ENCODE data around the gene FOXI1.

The FOXI1 gene

DNA sequence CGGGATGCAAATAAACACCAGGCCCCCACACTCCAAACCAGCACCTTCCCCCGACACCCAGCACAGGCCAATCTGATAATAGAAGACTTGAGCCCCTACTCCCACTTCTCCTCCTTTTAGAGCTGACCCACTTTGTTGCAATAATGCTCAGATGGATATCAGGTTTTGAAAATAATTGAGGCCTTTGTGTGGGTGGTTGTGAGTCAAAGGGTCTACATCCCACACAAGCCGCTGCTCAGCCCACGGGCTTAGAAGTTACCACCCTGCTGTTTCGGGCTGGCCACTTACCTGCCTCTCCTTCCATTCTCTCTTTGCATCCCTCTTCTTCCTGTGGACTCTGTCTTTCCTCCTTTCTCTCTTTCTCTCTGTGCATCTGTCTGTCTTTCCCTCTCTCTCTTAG is 36.2 kb upstream of the FOXI1 start:
- no peak for DNase-seq (ENCODE audit: low read depth)
- no peak overlapping the region for H3K4me3 ChIP-seq (ENCODE audit: low read length)
- no peak for TF ChIP-seq CTCF (IDR thresholded peaks at IDR 0.05; ENCODE audit: insufficient read depth, low read depth, low read length, missing control alignments)

- peak; percentile 81 for TF ChIP-seq CTCF (IDR thresholded peaks at IDR 0.05; ENCODE audit: insufficient read depth, low read depth, low read length, missing control alignments)
- DNase-seq (ENCODE audit: low read depth): peak; percentile 42
- H3K4me3 ChIP-seq (ENCODE audit: low read length): no peak overlapping the region
Observed at GRCh38 chr5:170070556-170071412, 34.9 kb upstream of the FOXI1 start.

GRCh38 chr5:170071748-170072147 is 33.9 kb upstream of the FOXI1 start:
- no peak overlapping the region for H3K4me3 ChIP-seq (ENCODE audit: low read length)
- TF ChIP-seq CTCF (IDR thresholded peaks at IDR 0.05; ENCODE audit: insufficient read depth, low read depth, low read length, missing control alignments): no peak
- DNase-seq (ENCODE audit: low read depth): no peak

DNA sequence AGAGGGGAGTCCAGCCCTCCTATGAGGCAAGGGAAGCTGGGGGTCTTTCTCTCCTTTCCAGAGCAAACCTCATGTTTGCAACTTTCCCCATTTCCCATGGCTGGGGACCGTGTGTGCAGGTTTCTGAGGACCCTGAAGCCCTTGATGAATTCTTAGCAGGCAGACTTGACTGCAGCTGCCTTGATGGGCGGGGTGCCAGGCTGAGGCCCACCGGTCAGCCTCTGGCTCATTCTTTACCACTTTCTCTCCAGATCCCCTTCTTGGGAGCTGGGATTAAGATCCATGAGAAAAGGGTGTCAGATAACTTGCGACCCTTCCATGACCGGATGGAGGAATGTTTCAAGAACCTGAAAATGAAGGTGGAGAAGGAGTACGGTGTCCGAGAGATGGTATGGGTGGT is 30.0 kb upstream of the FOXI1 start:
- DNase-seq (ENCODE audit: low read depth): no peak
- H3K4me3 ChIP-seq (ENCODE audit: low read length): no peak overlapping the region
- TF ChIP-seq CTCF (IDR thresholded peaks at IDR 0.05; ENCODE audit: insufficient read depth, low read depth, low read length, missing control alignments): no peak

DNA sequence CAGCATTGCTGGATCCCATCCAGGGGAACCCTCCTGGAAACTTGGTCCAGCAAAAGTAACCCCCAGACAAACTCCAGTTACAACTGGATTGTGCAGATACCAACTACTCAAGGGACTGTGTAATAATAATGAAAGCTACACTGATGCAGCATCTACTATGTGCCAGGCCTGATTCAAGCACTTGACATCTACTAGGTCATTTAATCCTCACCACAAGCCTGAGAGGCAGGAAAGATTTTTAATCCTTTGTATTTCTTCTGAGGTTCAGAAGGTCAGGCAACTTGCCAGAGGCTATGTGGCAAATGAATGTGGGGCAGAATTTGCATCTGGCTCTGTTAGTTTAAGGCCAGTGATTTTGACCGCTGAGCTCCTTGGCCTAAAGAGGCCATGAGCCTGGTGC is 29.5 kb upstream of the FOXI1 start:
- no peak overlapping the region for H3K4me3 ChIP-seq (ENCODE audit: low read length)
- DNase-seq (ENCODE audit: low read depth): no peak
- TF ChIP-seq CTCF (IDR thresholded peaks at IDR 0.05; ENCODE audit: insufficient read depth, low read depth, low read length, missing control alignments): no peak

DNA sequence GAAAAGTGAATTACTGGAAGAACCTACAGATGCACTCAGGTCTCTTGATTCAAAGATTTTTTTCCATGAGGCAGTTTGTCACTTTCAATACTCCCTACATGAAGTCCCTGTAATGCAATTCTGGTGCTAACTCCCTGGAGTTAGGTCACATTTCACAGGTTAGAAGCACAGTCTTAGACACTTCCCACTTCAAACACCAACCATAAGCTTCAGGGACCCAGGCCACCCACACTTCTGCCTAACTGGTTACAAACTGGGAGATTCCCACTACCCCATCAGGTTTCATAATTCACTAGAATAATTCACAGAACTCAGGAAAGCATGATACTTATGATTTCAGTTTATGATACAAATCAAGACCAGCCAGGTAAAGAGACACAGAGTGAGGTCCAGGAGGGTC is 29.0 kb upstream of the FOXI1 start:
- no peak overlapping the region for H3K4me3 ChIP-seq (ENCODE audit: low read length)
- no peak for TF ChIP-seq CTCF (IDR thresholded peaks at IDR 0.05; ENCODE audit: insufficient read depth, low read depth, low read length, missing control alignments)
- no peak for DNase-seq (ENCODE audit: low read depth)

DNA sequence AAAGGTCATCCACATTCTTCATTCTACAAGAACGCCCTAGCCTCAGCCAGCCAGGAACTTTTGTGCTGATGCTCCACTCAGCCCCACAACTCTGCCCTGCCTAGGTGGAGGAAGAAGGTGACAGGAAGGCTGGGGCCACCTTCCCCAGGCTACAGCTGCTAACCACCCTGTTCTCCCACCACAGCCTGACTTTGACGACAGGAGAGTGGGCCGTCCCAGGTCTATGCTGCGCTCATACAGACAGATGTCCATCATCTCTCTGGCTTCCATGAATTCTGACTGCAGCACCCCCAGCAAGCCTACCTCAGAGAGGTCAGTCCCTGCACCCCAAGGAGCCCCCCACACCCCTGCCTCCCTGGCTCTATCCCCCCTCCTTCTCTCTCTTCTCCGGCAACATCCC is 28.2 kb upstream of the FOXI1 start:
- no peak for TF ChIP-seq CTCF (IDR thresholded peaks at IDR 0.05; ENCODE audit: insufficient read depth, low read depth, low read length, missing control alignments)
- DNase-seq (ENCODE audit: low read depth): no peak
- no peak overlapping the region for H3K4me3 ChIP-seq (ENCODE audit: low read length)
